Midbrain (tissue), 1 donor: ENCODE results near the gene CSF3.

Experiments
- DNase-seq: peaks from one replicate; lab custom pipeline; 2025; lab: John Stamatoyannopoulos, UW

CSF3 gene

DNA sequence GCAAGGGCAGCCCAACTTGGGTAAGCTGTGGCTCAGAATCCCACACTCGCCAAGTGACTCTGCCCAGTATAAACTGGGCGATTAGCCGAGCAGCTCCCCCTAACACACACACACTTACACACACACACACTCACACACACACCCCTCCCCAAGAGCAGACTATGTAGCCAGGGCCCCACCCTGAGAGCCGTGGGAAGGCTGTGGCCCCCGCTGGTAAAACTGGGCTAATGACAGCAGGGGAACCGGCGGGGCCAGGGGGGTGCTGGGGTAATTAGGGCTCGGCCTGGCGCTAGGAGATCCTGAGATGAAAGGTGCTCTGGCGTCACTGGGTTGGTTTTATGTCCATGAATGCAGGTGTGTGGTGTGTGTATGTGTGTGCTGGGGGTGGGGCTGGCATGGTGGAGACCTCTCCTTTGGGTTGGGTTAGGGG is 46.4 kb downstream of the CSF3 start:
- no peak for DNase-seq

- DNase-seq, result no peak
Measured at GRCh38 chr17:40062329-40063186, 47.3 kb downstream of the CSF3 start, which contains the start of gene THRA. Gene THRA (plus strand): TSS chr17:40062965. CDS start chr17:40074489, 11,524 bp downstream.

DNA sequence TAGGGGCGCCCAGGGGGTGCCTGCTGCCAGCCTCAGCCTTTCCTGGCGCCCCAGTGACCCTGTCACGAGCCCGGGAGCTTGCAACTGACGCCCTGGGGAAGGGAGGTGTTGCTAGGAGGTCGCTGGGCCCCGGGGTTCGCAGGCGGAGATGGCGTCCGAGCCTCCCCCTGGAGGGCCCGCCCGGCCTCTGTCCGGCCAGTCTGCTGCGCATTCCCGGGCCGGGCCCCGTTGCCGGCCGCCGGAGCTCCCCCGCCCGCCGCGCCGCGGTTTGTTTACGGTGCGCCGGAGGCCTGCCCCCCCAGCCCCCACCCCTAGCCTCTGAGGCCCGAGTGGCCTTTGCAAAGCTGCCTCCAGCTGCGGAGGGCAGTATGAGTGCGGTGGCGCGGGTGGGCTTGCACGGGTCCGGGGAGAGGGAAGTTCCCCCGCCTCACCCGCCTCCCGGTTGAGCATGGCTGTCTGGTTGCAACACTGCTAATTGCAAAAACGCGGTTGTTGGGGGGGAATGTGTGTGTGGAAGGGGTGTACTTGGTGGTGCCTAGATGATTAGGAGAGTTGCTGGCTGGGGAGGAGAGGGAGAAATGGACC is 48.0 kb downstream of the CSF3 start:
- no peak for DNase-seq

DNA sequence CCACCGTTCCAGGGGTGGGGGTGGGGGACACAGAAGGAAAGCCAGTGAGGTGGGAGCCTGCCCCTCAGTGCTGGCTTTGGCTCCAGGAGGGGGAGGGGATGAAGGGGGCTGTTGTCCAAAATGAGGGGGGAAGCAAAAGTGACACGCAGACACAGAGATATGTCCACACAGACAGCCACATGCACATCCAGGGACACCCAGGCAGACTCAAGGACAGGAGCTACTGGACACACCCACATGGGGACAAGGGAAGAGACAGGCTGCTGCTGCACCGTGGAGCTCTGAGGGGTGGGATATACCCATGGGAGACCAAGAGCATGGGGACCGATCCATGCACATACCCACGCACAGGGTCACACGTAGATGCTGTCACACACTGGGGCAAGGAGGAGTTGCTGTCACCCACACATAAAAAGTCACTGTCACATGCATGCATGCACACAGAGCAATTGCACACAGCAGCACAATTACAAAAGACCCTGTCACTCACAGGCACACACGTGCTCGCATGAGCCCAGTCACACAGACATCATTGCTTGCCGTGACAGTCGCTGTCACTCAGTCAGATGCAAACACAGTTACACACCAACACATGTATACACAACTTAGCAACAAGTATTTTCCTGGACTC is 48.8 kb downstream of the CSF3 start:
- no peak for DNase-seq

DNA sequence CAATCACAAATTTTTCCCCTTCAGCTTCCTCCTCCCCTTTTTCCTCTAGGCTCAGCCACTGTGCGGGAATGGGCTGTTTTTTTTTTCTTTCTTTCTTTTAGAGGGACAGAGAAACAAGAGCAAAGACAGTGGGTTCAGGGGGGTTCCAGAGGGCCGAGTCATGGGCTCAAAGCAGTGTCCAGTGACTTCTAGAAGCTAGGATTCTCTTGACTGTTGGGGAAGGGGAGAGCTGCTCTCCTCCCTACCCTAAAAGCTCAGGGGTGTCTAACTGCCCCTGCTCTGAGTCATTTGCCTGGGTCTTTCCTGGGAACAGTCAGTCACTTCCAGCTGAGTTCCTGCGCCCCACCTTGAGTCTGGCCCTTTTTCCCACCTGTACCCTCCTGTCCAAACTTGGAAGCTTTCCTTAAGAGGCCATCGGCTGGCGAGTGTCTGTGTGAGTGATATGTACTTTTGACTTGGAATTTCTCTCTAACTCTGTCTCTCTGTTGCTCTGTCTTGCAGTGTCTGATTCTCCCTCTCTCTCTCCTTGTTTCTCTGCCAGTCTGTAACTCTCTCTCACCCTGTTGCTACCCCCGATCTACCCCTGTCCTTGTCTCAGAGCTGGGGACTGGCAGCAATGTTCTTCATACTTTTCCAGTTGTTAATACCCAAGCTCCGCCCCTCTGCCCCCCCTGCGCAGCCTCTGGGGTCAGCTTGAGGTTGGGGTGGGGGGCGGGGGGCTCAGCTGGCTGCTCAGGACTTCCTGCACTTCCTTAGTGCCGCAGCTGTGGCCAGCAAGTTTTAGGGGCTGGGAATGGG is 49.9 kb downstream of the CSF3 start:
- DNase-seq, result no peak

DNA sequence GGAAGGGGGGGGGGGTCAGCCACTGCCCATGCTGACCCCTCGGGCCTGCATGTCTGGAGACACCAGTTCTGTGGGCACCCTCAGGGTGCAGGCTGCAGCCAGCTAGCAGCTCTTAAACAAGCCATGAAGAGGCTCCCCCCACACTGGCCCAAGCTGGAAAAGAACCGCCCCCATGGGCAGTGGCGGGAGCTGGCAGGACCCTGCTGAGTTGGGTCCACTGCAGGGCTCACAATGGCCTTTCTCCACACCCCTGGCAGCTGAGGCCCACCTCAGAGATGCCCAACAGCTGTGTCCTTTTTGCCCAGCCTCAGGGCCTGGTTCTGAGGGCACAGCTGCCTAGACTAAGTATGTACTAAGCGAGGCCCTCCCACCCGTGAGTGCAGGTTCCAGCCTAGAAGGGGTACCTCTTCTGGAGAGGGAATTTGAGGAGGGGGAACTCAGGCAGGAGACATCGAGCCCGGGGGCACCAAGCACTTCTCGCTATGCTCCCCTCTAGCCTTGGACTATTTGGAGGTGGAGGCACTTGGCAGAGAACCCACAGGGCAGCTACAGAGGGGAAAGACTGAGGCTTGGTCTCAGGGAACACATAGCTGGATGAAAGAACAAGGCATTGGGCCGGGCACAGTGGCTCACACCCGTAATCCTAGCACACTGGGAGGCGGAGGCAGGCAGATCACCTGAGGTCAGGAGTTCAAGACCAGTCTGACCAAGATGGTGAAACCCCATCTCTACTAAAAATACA is 50.7 kb downstream of the CSF3 start:
- no peak for DNase-seq
